ENCODE results near the gene QRFP.

The QRFP gene, protein sequence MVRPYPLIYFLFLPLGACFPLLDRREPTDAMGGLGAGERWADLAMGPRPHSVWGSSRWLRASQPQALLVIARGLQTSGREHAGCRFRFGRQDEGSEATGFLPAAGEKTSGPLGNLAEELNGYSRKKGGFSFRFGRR

GRCh38 chr9:130896233-130897014 lies at the start of gene QRFP:
TSS of gene QRFP (minus strand) at chr9:130896812. CDS start at chr9:130893838, 2,974 bp downstream.
- no peak for DNase-seq

DNA sequence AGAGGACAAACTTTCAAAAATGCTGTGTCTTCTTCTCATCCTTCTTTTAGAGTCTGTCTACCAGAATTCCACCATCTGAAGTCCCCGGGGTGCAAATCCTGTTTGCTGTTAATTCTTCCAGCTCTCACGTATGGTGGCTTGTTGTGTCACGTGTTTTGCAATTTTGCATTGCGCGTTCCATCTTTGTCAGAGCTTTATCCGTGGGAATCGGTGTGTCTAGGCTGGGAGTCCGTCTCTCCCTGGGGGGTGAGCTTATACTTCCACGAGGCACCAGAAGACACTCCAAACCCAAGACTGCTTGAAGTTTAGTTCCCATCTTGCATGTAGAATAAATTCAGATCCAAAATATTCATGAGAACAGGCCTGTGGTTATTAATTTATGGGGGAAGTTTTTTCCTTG lies 48.6 kb upstream of the QRFP start:
- DNase-seq: no peak

DNA sequence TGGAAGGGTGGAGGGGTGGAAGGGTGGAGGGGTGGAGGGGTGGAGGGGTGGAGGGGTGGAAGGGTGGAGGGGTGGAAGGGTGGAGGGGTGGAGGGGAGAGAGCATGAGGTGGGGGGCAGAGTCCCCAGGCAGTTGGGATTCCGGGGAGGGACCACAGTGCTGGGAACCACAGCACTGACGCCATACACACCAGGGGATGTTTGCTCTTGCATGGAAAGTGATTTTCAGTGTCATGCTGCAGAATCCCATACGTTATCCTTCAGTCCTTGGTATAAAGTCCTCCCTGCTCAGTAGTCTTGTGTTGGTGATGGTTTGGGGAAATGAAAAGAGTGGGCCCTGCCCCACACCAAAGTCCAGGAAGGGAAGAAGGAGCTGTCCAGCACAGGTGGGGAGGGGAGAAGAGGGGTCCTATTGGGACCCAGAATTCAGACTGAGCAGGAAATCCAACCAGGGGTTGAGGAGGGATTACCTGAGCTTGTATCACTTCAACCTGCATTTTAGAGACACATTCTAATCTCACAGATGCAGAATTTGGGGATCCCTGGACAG lies 48.0 kb upstream of the QRFP start:
- no peak for DNase-seq

DNA sequence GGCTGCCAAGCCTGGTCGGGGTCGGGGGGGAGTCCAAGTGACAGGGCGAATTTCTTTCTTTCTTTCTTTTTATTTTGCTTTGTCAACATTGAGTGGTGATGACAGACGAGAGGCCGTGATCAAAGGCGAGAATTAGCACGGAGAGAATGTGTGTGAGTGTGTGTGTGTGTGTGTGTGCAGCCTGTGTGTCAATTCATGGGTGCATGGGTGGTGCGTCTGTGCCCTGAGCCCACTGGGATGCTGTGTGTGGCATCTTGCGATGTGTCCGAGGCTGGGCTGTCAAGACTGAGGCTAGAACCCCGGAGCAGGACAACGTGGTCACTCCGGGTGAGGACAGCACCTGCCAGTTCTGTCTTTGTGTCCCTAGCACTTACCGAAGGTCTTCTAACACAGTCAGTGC lies 47.2 kb upstream of the QRFP start:
- no peak for DNase-seq

DNA sequence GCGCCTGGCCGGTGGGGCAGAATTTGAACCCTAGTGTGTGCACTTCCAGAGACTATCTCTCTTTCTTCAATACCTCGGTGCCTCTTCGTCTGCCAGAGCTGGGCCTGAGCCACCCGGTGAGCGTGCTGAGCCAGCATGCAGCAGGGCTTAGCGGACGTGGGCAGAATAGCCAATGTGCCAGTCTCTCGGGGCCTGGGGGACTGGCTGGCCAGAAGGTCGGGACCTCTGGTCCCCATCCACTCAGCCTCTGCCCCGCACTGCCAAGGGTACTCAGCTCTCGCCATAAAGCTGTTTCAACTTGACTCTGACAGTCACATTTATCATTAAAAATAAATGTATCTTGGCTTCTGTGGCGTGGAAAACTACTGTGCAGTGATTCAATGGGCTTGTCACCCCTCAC lies 46.6 kb upstream of the QRFP start:
- no peak for DNase-seq

DNA sequence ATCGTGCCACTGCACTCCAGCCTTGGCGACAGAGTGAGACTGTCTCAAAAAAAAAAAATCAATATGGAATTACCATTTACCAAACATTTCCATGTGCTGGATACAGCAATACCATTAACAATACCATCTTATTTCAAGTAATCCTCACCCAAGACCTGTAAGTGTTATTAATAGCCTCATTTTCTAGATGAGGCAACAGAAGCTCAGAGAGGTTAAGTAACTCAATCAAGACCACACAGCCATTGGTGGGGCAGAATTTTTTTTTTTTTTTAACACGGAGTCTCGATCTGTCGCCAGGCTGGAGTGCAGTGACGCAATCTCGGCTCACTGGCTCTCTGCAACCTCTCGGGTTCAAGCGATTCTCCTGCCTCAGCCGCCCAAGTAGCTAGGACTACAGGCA lies 46.1 kb upstream of the QRFP start:
- DNase-seq: no peak

GRCh38 chr9:130942084-130942483 lies 45.5 kb upstream of the QRFP start:
- DNase-seq: no peak

DNA sequence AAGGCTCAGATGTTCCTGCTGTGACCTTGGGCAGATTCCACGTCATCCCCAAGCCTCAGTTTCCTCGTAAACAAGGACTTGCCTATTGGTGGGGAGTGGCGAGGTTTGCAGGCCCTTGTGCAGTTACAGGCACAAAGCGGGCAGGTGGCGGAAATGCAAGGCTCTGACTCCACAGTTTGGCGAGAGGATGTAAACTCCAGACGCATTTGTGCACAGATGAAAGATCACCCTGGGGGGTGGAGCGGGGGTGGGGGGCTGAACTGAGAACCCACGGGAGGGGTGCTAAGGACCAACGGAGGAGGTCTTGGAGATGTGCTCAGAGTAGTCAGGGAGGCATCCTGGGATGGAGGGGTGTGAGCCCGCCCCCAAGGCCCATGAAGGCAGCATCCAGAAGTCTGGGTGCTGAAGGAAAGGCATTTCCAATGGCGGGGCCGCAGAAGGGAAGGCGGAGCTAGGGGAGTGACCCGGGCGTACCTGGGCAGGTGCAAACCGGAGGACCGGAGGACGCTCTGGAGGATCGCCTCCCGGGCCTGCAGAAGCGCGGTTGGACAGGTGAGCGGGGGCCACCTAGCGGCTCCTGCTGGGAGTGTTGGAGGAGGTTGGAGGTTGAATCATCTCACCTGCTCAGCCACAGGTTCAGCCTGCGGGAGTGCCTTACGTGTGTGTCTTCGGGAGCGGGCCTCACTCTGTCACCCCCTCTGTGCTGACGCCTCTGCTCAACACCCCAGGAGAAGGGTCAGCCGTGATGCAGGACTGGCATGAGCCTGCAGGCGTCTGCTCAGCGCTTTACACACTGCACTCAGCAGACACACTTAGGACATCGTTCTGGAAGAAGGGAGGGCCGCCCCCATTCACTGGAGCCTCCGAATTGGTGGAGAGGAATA lies 44.3 kb upstream of the QRFP start:
- DNase-seq: peak; percentile 66

DNA sequence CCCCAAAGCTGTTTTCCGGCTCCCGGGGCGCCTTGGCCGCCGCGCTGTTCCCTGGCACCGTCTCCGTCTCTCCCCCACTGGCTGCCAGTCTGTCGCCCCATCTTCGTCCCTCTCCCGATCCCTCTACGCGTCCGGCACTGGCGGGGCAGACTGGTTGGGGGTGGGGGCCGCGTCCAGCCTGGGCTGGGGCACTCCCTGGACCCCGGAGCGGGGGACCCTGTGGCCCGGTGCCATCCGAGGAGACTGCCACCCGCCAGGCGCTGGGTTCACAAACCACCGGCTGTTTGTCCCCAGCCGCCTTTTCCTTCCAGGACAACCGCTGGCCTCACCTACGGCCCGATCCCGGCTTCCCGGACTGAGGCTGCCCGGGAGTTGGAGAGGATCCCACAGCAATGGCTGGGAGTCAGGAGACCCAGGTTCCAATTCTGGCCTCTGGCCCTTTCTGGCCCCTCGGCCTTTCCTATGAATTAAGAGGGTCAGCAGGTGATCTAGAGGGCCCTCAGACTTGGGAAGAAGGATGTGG lies 43.5 kb upstream of the QRFP start:
- DNase-seq: no peak

- no peak for DNase-seq
Observed at GRCh38 chr9:130939405-130940026, 42.9 kb upstream of the QRFP start.

DNA sequence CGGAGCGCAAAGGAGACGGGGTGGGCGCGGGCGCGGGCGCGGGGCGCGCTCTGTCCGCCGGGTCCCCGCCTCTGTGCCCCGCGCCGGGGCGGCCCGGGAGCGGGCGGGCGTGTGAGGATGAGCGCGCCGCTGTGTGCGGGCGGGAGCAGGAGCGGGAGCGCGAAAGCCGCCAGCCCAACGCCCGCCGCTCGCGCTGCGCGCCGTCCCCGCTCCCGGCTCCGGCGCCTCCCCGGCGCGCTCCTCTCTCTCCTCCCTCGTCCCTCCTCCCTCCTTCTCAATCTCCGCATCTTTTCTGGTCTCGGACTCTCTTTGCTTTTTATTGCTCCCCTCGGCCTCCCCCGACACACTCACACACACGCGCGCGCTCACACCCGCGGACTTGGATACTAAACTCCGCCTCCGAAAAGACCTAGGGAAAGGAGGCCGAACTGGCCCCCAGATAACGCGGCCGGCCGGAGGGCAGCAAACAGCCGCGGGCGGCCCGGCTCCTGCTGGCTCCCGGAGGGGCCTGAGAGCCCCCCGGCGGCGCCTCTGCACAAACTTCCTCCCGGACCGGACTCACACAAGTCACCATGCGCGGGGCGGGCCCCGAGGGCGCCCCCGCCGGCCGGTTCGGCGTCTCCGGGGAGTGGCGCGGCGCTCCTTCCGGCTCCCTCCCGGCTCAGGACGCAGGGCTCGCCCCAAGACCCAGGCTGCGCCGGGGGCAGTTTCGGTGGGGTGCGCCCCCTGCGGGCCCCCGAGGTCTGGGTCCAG lies 42.2 kb upstream of the QRFP start, which contains the start of gene FIBCD1:
TSS of gene FIBCD1 (minus strand) at position 596 of the 753 bp plus-strand sequence. CDS start 640 bp downstream, outside the sequence.
- DNase-seq: no peak

DNA sequence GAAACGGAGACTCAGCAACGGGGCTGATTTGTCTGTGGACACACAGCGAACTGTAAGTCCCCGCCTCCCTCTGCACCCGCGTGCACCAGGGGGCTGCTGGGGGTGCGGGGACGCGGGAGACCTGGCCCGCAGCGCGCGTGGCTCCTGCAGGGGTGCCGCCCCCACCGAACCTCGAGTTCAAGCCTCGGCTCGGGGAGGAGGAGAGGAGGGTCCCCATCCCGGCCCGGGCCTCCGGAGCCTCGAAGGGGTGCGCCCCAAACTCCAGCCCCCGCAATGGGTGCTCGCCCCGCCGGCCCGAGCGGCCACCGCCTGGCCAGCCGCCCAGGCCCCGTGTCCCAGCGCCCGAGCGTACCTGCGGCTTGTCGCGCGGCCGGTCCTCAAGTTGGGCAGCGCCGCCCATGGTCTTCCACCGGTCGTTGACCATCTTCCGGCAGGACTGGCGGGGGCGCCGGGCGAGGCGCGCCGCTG lies 41.6 kb upstream of the QRFP start:
- DNase-seq: no peak

GRCh38 chr9:130937146-130938076 lies 40.8 kb upstream of the QRFP start:
- DNase-seq: no peak

DNA sequence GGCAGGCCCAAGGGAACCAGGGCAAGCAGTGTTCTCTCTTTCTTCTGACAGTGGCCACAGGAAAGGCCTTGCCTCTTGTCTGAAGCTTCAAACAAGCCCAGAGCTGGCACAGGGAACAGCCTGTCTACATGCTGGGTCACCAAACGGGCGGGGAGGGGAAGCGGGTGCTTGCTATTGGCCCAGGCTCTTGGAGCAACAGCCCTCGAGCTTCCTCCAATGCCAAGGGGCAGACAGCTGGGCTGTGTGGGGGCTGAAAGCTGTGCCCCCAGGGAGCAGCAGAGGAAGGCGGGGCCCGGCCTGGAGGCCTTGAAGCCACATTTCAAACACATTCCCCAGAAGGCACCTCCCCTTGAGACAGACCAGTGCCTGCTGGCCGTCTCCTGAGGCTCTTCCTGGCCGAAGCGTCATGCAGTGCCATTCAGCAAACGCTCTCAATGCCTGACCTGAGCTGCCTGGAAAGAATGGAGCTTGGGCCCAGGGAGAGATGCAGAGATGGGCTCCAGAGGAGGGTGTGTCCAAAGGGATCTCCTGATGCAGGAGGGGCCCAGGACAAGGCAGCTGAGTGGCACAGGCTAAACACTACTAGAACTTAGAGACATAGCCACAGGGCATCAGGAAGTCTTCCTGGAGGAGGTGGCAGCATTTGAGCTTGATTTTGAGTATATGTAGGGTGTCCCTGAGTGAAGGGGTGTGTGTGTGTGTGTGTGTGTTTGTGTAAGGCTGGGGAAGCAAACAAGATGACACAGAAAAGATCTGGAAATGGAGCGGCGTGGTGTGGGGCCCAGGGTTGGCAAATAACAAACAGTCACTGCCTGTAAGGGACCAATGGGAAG lies 39.9 kb upstream of the QRFP start:
- no peak for DNase-seq

GRCh38 chr9:130935648-130936271 lies 39.1 kb upstream of the QRFP start:
- no peak for DNase-seq

GRCh38 chr9:130934702-130935647 lies 38.4 kb upstream of the QRFP start:
- no peak for DNase-seq

GRCh38 chr9:130934246-130934645 lies 37.6 kb upstream of the QRFP start:
- no peak for DNase-seq
